GM23248 (cell line): Measurements from ENCODE around the gene ANKRD55. TPM values are rescaled to one million over a fixed set of nuclear protein-coding genes. Genes with fewer than 3 reads are reported as not detected.
A peak's percentile ranks its signal among the peaks of the same experiment; 100 is the strongest.

Source experiments
- DNase-seq: peaks from one replicate; pipeline ENCODE4 v3.0.0-alpha.2; 2015
- H2AFZ ChIP-seq: fragments of 200-600 bp; sonication (generic); 2 replicates; pipeline ENCODE4 v1.6.1; 2016; ENCODE audit warnings: antibody characterized with exemption
- H3F3A ChIP-seq: fragments of 200-600 bp; sonication (generic); 2 replicates; pipeline ENCODE4 v1.6.1; 2016; ENCODE audit warnings: mild to moderate bottlenecking, antibody characterized with exemption, mixed run types; ENCODE audit not compliant: insufficient read depth
- H3K27ac ChIP-seq: fragments of 200-600 bp; sonication (generic); 2 replicates; pipeline ENCODE4 v1.5.1; 2016; ENCODE audit warnings: mild to moderate bottlenecking
- H3K27me3 ChIP-seq: fragments of 200-600 bp; sonication (generic); replicated peaks from 2 replicates; pipeline ENCODE4 v1.6.1; 2016; ENCODE audit warnings: mild to moderate bottlenecking; ENCODE audit not compliant: insufficient read depth
- H3K36me3 ChIP-seq: fragments of 200-600 bp; sonication (generic); 2 replicates; pipeline ENCODE4 v1.6.1; 2016; ENCODE audit warnings: low read depth, mild to moderate bottlenecking
- H3K4me1 ChIP-seq: fragments of 200-600 bp; sonication (generic); 2 replicates; pipeline ENCODE4 v1.6.1; 2016; ENCODE audit warnings: mild to moderate bottlenecking; ENCODE audit not compliant: insufficient read depth
- H3K4me2 ChIP-seq: fragments of 200-600 bp; sonication (generic); one replicate; pipeline ENCODE4 v1.6.1; 2016; ENCODE audit warnings: mild to moderate bottlenecking; ENCODE audit not compliant: unreplicated experiment
- H3K4me3 ChIP-seq: fragments of 200-600 bp; sonication (generic); 2 replicates; pipeline ENCODE4 v1.5.1; 2016; ENCODE audit warnings: mild to moderate bottlenecking
- H3K79me2 ChIP-seq: fragments of 200-600 bp; sonication (generic); 2 replicates; pipeline ENCODE4 v1.6.1; 2016; ENCODE audit warnings: mild to moderate bottlenecking; ENCODE audit not compliant: insufficient read depth
- H3K9ac ChIP-seq: fragments of 200-600 bp; sonication (generic); 2 replicates; pipeline ENCODE4 v1.6.1; 2016; ENCODE audit warnings: mild to moderate bottlenecking
- H3K9me2 ChIP-seq: fragments of 200-600 bp; sonication (generic); 2 replicates; pipeline ENCODE4 v1.6.1; 2016; ENCODE audit warnings: mixed run types, mild to moderate bottlenecking, moderate library complexity; ENCODE audit not compliant: insufficient read depth
- H3K9me3 ChIP-seq: fragments of 200-600 bp; sonication (generic); one replicate; pipeline ENCODE4 v1.6.1; 2017; ENCODE audit warnings: low read depth
- H4K20me1 ChIP-seq: fragments of 200-600 bp; sonication (generic); 2 replicates; pipeline ENCODE4 v1.6.0; 2016; ENCODE audit not compliant: insufficient read depth
- EZH2 ChIP-seq: fragments of 200-600 bp; sonication (generic); IDR thresholded peaks from 2 replicates; pipeline ENCODE4 v1.6.1; 2018; ENCODE audit warnings: antibody characterized with exemption, mild to moderate bottlenecking; ENCODE audit not compliant: insufficient read depth, poor library complexity, severe bottlenecking
- EZH2phosphoT487 ChIP-seq: fragments of 200-600 bp; sonication (generic); IDR thresholded peaks from 2 replicates; pipeline ENCODE4 v1.6.1; 2018; ENCODE audit warnings: antibody characterized with exemption, moderate library complexity, mild to moderate bottlenecking, low read depth; ENCODE audit not compliant: insufficient read depth
- WGBS, 2 experiments: methylation state at CpG; one replicate each; pipeline ENCODE4 v1.1.6; 2015 to 2017; ENCODE audit warnings: low lambda C conversion rate in 2 of 2, low coverage in 1 of 2; ENCODE audit errors: missing lambda C conversion rate in 2 of 2; 5-methylcytosine and 5-hydroxymethylcytosine counted together
- in situ Hi-C: fragments of 300-500 bp; cut with MboI; formaldehyde crosslinking; loops from 2 replicates; pipeline ENCODE4 v1.15.0; 2020
- polyA plus RNA-seq: library from polyadenylated mRNA; unstranded; fragments of >200 nt; fragmentation: Nextera tagmentation; extraction: Ambion mirVana; gene quantifications from 2 replicates; pipeline ENCODE4 v1.2.1, GENCODE V29; 2016
- total RNA-seq: library from RNA; depleted of rRNA; stranded (reverse); fragments of >200 nt; shearing (Covaris generic); gene quantifications from 2 replicates; pipeline ENCODE4 v1.2.3, GENCODE V29; 2014

Gene ANKRD55
- total and polyA plus RNA-seq, 2 experiments from 2014 or later, result not detected

GRCh38 chr5:56167519-56167918, 65.6 kb downstream of the ANKRD55 start:
- Histone ChIP-seq H3K36me3 (no peaks in the 10 kb centered on the region), H3K79me2 (no peaks in the 10 kb centered on the region), H3K4me1 (peaks cover 39% of the 10 kb centered on the region), H3K9ac (no peak overlapping the region), H2AFZ (no peak overlapping the region), H3K9me2 (no peaks in the 10 kb centered on the region), H3K4me3 (no peak overlapping the region), H3K4me2 (no peak overlapping the region), H3K27ac (no peak overlapping the region), H4K20me1 (no peaks in the 10 kb centered on the region), H3K9me3 (no peaks in the 10 kb centered on the region), H3F3A (peaks cover 24% of the 10 kb centered on the region), H3K27me3 (no peaks in the 10 kb centered on the region)
- TF ChIP-seq EZH2, result no peak
- no peak for TF ChIP-seq EZH2phosphoT487
- WGBS, 2 experiments, result 76% methylated on average over 2 of the region's 2 CpGs
- in situ Hi-C loops, result no loop called here
- no peak for DNase-seq

- Histone ChIP-seq H3K36me3 (no peaks in the 10 kb centered on the region), H3K27ac (no peak overlapping the region; the same call in 1 of the 2 replicates), H3F3A (peaks cover 17% of the 10 kb centered on the region), H3K9ac (no peak overlapping the region), H3K9me2 (no peaks in the 10 kb centered on the region), H3K4me2 (peak overlapping the region; percentile 25), H3K9me3 (no peaks in the 10 kb centered on the region), H3K4me1 (peaks cover 32% of the 10 kb centered on the region), H2AFZ (no peak overlapping the region), H4K20me1 (no peaks in the 10 kb centered on the region), H3K27me3 (no peaks in the 10 kb centered on the region), H3K79me2 (no peaks in the 10 kb centered on the region), H3K4me3 (no peak overlapping the region)
- DNase-seq, result peak; percentile 47
- TF ChIP-seq EZH2phosphoT487 (no peak), EZH2 (no peak)
- in situ Hi-C loops, result no loop called here
- WGBS, 2 experiments, result 51 to 55% methylated on average over 6 of the region's 6 CpGs
Observed at GRCh38 chr5:56166671-56167385, 66.3 kb downstream of the ANKRD55 start.

GRCh38 chr5:56164376-56164775, 68.8 kb downstream of the ANKRD55 start:
- no peak overlapping the region for H3K4me2 ChIP-seq
- in situ Hi-C loops, result no loop called here

GRCh38 chr5:56161927-56162326, 71.2 kb downstream of the ANKRD55 start:
- no peaks in the 10 kb centered on the region for H3K27me3 ChIP-seq
- no peaks in the 10 kb centered on the region for H3K9me2 ChIP-seq
- H2AFZ ChIP-seq, result no peak overlapping the region
- in situ Hi-C loops, result no loop called here
- 45 to 46% methylated on average over 1 of the region's 1 CpG for WGBS, 2 experiments
- H3K27ac ChIP-seq, result no peak overlapping the region
- DNase-seq, result no peak
- no peak overlapping the region for H3K4me3 ChIP-seq
- H3K9me3 ChIP-seq, result no peaks in the 10 kb centered on the region
- H3K9ac ChIP-seq, result no peak overlapping the region
- no peak for TF ChIP-seq EZH2
- TF ChIP-seq EZH2phosphoT487, result no peak
- no peaks in the 10 kb centered on the region for H4K20me1 ChIP-seq
- H3K79me2 ChIP-seq, result no peaks in the 10 kb centered on the region
- H3F3A ChIP-seq, result peaks cover 15% of the 10 kb centered on the region
- H3K36me3 ChIP-seq, result no peaks in the 10 kb centered on the region
- no peak overlapping the region for H3K4me2 ChIP-seq
- peaks cover 9% of the 10 kb centered on the region for H3K4me1 ChIP-seq

More at GRCh38 chr5:56164376-56164775, 68.8 kb downstream of the ANKRD55 start:
- H3K9me3 ChIP-seq, result no peaks in the 10 kb centered on the region
- no peak for DNase-seq
- no peaks in the 10 kb centered on the region for H3K79me2 ChIP-seq
- no peaks in the 10 kb centered on the region for H4K20me1 ChIP-seq
- H3K27ac ChIP-seq, result no peak overlapping the region
- H3K9ac ChIP-seq, result no peak overlapping the region
- TF ChIP-seq EZH2 (no peak), EZH2phosphoT487 (no peak)
- H3K27me3 ChIP-seq, result no peaks in the 10 kb centered on the region
- peaks cover 17% of the 10 kb centered on the region for H3F3A ChIP-seq
- WGBS, 2 experiments, result 42 to 46% methylated on average over 3 of the region's 3 CpGs
- H3K4me1 ChIP-seq, result peaks cover 19% of the 10 kb centered on the region
- no peak overlapping the region for H3K4me3 ChIP-seq
- H3K36me3 ChIP-seq, result no peaks in the 10 kb centered on the region
- no peak overlapping the region for H2AFZ ChIP-seq
- H3K9me2 ChIP-seq, result no peaks in the 10 kb centered on the region
